ENCODE results near the gene RNF144B.

Gene RNF144B

DNA sequence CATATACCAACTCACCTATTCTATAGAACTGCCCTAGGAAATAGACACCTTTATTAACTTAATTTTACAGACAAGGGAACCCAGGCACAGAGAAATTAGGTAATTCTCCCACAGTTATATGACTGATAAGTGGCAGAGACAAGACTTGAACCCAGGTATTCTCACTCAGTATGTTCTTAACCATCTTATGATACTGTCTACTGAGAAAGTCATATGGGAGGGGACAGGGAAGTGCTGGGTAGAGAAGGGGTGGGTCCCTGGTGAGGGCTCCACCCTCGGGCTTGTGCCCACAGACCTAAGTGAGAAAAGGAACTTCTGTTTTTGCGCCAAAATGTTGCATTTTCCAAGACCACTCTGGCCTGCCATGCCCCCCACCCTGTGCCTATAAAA is 123.5 kb downstream of the RNF144B start:
- no peaks in the 10 kb centered on the region for H3K4me1 ChIP-seq (ENCODE audit: insufficient read depth, low read length, poor library complexity, severe bottlenecking)
- H3K9me2 ChIP-seq (replicated peaks; ENCODE audit: low read depth, low read length) = no peaks in the 10 kb centered on the region
- no peaks in the 10 kb centered on the region for H3F3A ChIP-seq (ENCODE audit: low read depth)
- H4K20me1 ChIP-seq (ENCODE audit: insufficient read depth, low read length, poor library complexity, severe bottlenecking) = no peaks in the 10 kb centered on the region
- TF ChIP-seq EZH2phosphoT487 (IDR thresholded peaks at IDR 0.05; ENCODE audit: borderline replicate concordance) = no peak
- TF ChIP-seq, protein P1, sequence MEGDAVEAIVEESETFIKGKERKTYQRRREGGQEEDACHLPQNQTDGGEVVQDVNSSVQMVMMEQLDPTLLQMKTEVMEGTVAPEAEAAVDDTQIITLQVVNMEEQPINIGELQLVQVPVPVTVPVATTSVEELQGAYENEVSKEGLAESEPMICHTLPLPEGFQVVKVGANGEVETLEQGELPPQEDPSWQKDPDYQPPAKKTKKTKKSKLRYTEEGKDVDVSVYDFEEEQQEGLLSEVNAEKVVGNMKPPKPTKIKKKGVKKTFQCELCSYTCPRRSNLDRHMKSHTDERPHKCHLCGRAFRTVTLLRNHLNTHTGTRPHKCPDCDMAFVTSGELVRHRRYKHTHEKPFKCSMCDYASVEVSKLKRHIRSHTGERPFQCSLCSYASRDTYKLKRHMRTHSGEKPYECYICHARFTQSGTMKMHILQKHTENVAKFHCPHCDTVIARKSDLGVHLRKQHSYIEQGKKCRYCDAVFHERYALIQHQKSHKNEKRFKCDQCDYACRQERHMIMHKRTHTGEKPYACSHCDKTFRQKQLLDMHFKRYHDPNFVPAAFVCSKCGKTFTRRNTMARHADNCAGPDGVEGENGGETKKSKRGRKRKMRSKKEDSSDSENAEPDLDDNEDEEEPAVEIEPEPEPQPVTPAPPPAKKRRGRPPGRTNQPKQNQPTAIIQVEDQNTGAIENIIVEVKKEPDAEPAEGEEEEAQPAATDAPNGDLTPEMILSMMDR (conservative IDR thresholded peaks at IDR 0.05; ENCODE audit: low read length) = no peak
- no peaks in the 10 kb centered on the region for H3K27me3 ChIP-seq (ENCODE audit: insufficient read depth, low read length, poor library complexity, severe bottlenecking)
- H3K79me2 ChIP-seq (ENCODE audit: insufficient read depth, low read length) = no peaks in the 10 kb centered on the region
- H3K4me2 ChIP-seq (ENCODE audit: low read depth, low read length, poor library complexity, severe bottlenecking) = no peak overlapping the region
- H2AFZ ChIP-seq (ENCODE audit: low read length) = no peak overlapping the region
- H3K9me3 ChIP-seq (ENCODE audit: insufficient read depth, low read depth, low read length) = no peaks in the 10 kb centered on the region
- no peak overlapping the region for H3K4me3 ChIP-seq (ENCODE audit: low read length, poor library complexity, severe bottlenecking)
- H3K9ac ChIP-seq (ENCODE audit: low read depth, low read length, poor library complexity, severe bottlenecking) = no peak overlapping the region
- no peaks in the 10 kb centered on the region for H3K36me3 ChIP-seq (ENCODE audit: insufficient read depth, low read length)

GRCh38 chr6:18511211-18511610 is 124.1 kb downstream of the RNF144B start:
- no peak for TF ChIP-seq EZH2phosphoT487 (IDR thresholded peaks at IDR 0.05; ENCODE audit: borderline replicate concordance)
- TF ChIP-seq, protein P1 (conservative IDR thresholded peaks at IDR 0.05; ENCODE audit: low read length) = no peak
- Histone ChIP-seq H3K9me3 (ENCODE audit: insufficient read depth, low read depth, low read length) (no peaks in the 10 kb centered on the region), H3K4me2 (ENCODE audit: low read depth, low read length, poor library complexity, severe bottlenecking) (no peak overlapping the region), H2AFZ (ENCODE audit: low read length) (no peak overlapping the region), H3K27me3 (ENCODE audit: insufficient read depth, low read length, poor library complexity, severe bottlenecking) (no peaks in the 10 kb centered on the region), H3K9me2 (replicated peaks; ENCODE audit: low read depth, low read length) (no peaks in the 10 kb centered on the region), H3K36me3 (ENCODE audit: insufficient read depth, low read length) (no peaks in the 10 kb centered on the region), H4K20me1 (ENCODE audit: insufficient read depth, low read length, poor library complexity, severe bottlenecking) (no peaks in the 10 kb centered on the region), H3K9ac (ENCODE audit: low read depth, low read length, poor library complexity, severe bottlenecking) (no peak overlapping the region), H3F3A (ENCODE audit: low read depth) (no peaks in the 10 kb centered on the region), H3K4me3 (ENCODE audit: low read length, poor library complexity, severe bottlenecking) (no peak overlapping the region), H3K79me2 (ENCODE audit: insufficient read depth, low read length) (no peaks in the 10 kb centered on the region), H3K4me1 (ENCODE audit: insufficient read depth, low read length, poor library complexity, severe bottlenecking) (no peaks in the 10 kb centered on the region)

DNA sequence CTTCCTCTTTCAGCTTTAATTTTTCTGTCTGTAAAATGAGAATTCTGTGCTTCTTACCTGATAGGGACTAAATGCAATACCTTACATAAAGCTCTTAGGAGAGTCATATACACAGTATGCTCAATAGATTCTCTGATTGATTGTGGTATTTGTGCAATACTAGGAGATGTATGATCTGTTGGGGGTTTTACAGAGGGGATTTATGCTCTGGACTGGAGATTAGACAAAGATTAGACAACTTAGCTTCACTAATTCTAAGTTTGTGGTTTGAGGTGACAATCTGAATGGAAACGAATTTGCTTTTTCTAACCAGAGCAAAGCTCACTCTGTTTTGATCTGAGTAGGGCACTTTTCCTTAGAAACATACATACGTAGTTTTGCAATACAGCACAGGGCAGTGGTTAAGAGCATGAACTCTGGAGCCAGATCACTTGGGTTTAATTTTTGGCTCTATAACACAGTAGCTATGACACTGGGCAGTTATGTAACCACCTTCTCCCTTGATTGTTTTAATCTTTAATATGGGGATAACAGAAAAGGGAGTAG is 126.2 kb downstream of the RNF144B start:
- Histone ChIP-seq H3F3A (ENCODE audit: low read depth) (no peaks in the 10 kb centered on the region), H3K4me2 (ENCODE audit: low read depth, low read length, poor library complexity, severe bottlenecking) (no peak overlapping the region), H3K79me2 (ENCODE audit: insufficient read depth, low read length) (no peaks in the 10 kb centered on the region), H3K9ac (ENCODE audit: low read depth, low read length, poor library complexity, severe bottlenecking) (no peak overlapping the region), H3K27me3 (ENCODE audit: insufficient read depth, low read length, poor library complexity, severe bottlenecking) (no peaks in the 10 kb centered on the region), H3K9me2 (replicated peaks; ENCODE audit: low read depth, low read length) (no peaks in the 10 kb centered on the region), H2AFZ (ENCODE audit: low read length) (no peak overlapping the region), H3K36me3 (ENCODE audit: insufficient read depth, low read length) (no peaks in the 10 kb centered on the region), H3K4me1 (ENCODE audit: insufficient read depth, low read length, poor library complexity, severe bottlenecking) (no peaks in the 10 kb centered on the region), H3K4me3 (ENCODE audit: low read length, poor library complexity, severe bottlenecking) (no peak overlapping the region), H4K20me1 (ENCODE audit: insufficient read depth, low read length, poor library complexity, severe bottlenecking) (no peaks in the 10 kb centered on the region), H3K9me3 (ENCODE audit: insufficient read depth, low read depth, low read length) (no peaks in the 10 kb centered on the region)
- TF ChIP-seq, protein P1 (conservative IDR thresholded peaks at IDR 0.05; ENCODE audit: low read length) = no peak
- TF ChIP-seq EZH2phosphoT487 (IDR thresholded peaks at IDR 0.05; ENCODE audit: borderline replicate concordance) = no peak

All from Loucy (cell line).